ENCODE data around the gene TRPV6.

Gene TRPV6

DNA sequence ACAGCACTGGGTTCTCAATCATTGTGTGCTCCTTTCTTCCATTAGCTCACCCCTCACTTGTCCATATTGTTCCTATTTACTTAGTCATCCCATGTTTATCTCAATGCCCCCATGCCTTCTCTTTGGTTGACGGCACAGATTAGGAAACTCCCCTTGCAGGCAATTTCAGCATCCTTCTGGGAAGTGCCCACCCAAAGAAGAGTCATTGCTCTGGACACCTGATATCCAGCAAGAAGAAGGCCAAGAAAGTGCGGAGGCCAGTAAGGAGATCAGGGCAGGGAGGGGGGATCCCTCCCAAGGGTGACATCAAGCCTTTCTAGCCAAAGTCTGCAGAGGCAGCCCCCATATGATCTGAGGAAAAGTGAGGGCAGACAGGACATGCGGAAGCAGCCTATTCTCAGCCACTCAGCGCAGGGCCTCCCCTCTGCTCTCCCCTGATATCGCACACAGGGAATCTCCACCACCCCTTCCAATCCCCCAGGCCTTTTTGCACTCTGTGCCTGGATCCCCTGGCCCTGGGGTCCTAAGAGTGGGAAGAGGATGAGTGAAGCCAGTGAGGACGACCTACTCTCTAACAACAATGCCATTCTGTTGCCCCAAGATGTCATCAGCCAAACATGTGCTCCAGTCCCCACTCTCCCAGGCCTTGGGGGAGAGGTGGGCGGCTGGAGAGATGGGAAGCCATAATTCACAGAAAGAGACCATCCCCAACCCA lies 1.8 kb downstream of the TRPV6 start:
- no peak for DNase-seq (ENCODE audit: low read depth in 3 of 3)

- DNase-seq (ENCODE audit: low read depth in 3 of 3), result no peak
Observed at GRCh38 chr7:142883145-142883544, 2.4 kb downstream of the TRPV6 start.

GRCh38 chr7:142882338-142882678 lies 3.2 kb downstream of the TRPV6 start:
- no peak for DNase-seq (ENCODE audit: low read depth in 3 of 3)

GRCh38 chr7:142881586-142882337 lies 3.8 kb downstream of the TRPV6 start:
- DNase-seq (ENCODE audit: low read depth in 3 of 3), result no peak

- DNase-seq (ENCODE audit: low read depth in 3 of 3), result peak in 1 of 3 experiments; percentile 17
Observed at GRCh38 chr7:142880876-142881505, 4.6 kb downstream of the TRPV6 start.

DNA sequence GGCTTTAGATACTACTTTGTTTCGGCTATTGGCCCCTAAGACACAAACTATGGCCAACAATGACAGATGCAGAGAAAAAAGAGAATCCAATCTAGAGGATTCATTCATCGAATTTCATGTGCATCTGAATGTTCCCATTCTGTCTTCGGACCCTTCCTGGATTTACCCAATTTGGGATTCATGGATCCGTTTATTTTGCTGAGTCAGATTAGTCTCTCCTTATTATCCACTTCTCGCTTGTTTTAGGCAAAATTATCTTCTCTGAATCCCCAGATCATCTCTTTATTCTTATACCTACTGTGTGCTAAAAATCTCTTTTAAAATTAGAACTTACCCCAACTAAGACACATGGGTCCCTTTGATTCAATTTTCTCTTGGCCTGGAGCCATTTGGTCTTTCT lies 6.5 kb downstream of the TRPV6 start:
- DNase-seq (ENCODE audit: low read depth in 3 of 3), result no peak

DNA sequence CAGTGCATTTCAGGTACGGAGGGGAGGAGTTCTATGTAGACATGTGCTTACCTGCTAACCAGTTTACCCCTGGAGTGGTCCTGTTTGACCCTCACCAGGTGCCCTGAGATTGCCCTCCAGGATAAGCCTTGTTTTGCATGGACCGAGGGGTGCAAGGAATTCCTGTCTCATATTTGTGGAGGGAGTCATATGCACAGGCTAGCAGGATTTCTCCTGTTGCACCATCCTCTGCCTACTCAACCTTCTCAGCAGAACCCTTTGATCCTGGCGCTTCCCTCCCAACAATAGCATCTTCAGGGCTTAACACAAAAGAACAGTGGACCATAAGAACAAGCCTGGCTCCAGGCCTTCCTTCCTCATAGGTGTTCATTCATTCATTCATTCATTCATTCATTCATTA lies 7.2 kb downstream of the TRPV6 start:
- DNase-seq (ENCODE audit: low read depth in 3 of 3), result no peak

DNA sequence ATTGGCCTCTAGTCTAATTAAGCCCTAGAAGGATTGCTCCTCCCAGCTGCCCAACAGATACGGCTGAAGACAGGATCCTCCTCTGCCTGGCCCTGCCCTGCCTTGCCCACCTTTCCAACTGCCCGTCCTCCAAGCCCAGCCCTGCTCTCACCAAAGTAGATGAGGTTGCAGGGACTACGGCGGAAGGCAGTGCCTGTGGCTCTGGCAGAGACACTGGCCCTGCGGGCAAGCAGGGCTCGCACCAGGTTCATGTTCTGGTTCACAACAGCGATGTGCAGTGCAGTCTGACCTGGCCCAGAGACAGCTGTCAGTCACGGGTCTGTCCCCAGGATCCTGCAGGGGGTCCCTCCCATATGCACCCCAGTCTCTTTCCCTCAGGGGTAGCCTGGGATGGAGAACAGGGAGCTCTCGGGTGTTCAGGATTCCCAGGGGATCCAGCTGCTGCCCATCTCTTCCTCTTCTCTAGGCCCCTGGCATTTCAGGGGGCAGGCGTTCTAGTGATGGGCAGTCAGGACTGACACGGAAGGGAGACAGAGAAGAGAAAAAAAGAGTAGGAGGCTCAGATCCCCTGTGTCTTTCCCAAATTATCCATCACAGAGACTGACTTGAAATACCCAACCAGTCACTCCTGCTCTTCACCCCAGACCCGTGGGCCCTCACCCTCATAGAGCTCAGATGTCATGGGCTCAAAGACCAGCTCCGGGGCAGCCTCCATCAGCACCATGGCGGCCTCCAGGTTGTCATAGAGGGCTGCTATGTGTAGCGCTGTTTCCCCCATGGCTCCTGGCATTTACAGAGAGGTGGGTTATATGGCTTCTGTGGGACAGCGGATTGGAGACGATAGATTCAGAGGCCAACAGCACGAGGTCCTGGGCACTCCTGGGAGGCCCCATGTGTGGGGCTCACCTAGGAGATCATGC lies 8.3 kb downstream of the TRPV6 start:
- no peak for DNase-seq (ENCODE audit: low read depth in 3 of 3)

GRCh38 chr7:142876236-142876960 lies 9.1 kb downstream of the TRPV6 start:
- no peak for DNase-seq (ENCODE audit: low read depth in 3 of 3)

DNA sequence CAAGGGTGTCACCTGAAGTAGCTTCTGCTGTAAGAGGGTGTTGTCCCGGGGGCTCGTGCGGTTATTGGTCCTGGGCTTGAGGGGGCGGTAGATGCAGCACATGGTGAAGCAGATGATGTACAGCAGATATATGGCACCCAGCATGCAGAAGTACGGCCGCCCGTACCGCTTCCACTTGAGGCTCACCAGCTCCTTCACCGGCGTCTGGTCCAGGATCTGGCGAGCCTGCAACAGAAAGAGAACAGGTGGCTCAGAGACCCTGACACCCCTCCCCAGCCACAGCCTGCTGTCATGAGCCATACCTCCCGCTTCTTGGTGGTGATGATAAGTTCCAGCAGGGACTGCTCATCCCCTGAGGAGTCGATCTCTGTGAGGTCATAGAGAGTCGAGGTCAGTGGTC lies 10.1 kb downstream of the TRPV6 start:
- DNase-seq (ENCODE audit: low read depth in 3 of 3), result no peak

DNA sequence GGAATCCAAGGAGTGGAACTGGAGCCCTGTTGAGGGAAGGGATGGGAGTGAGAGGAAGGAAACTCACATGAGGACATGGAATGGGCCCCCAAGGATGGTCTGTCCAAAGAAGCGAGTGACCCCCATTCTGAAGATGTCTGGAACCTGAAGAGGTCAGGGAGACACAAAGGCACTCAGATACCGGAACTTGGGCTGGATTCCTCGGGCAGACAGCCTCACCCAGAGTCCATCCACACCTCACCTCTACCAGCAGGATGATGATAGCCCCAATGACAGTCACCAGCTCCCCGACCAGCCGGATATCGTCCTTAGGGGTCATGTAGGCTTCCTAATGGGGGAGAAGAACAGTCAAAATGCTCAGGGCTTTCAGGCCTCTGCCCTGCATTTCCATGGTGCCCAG lies 10.7 kb downstream of the TRPV6 start:
- DNase-seq (ENCODE audit: low read depth in 3 of 3), result no peak

DNA sequence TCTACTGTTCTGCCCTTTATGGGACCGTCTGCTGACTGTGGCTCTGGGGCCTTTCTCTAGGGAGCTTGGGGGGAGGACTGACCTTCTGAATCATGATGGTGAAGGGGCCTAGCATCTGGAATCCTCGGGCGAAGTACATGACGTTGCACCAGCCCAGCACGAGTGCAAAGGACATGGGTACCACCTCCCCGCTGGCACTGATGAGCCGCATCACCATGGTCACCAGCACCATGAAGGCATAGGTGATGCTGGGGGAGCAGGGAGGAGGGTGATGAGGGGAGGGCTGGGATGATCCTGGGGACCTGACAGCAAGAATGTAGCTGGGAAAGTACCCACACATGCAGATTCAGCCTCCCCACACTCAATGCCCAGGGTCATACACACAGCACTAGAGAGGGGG lies 11.1 kb downstream of the TRPV6 start:
- DNase-seq (ENCODE audit: low read depth in 3 of 3), result no peak

GRCh38 chr7:142873871-142874270 lies 11.7 kb downstream of the TRPV6 start:
- no peak for DNase-seq (ENCODE audit: low read depth in 3 of 3)

DNA sequence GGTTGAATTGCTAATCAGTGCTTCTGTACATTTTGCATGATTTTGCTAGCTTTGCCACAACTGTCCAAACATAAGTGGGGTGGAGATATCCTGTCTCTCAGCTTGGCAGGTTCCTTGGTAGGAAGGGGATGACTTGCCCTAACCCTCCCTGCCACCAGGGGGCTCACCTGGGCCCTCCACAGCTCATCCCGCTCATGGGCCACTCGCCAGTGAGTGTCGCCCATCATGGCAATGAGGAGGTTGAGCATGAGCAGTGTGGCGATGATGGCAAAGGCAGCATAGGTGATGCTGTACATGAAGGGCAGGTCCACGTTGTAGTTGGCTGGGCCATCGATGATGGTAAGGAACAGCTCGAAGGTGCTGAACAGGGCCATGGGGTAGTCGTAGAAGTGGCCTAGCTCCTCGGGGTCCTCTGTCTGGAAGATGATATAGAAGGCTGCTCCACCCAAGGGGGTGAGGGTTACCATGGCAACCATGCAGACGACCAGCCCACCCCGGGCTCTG lies 12.2 kb downstream of the TRPV6 start:
- no peak for DNase-seq (ENCODE audit: low read depth in 3 of 3)

- DNase-seq (ENCODE audit: low read depth in 3 of 3), result no peak
Observed at GRCh38 chr7:142872106-142872675, 13.4 kb downstream of the TRPV6 start.

- no peak for DNase-seq (ENCODE audit: low read depth in 3 of 3)
Observed at GRCh38 chr7:142871260-142872105, 14.1 kb downstream of the TRPV6 start.

DNA sequence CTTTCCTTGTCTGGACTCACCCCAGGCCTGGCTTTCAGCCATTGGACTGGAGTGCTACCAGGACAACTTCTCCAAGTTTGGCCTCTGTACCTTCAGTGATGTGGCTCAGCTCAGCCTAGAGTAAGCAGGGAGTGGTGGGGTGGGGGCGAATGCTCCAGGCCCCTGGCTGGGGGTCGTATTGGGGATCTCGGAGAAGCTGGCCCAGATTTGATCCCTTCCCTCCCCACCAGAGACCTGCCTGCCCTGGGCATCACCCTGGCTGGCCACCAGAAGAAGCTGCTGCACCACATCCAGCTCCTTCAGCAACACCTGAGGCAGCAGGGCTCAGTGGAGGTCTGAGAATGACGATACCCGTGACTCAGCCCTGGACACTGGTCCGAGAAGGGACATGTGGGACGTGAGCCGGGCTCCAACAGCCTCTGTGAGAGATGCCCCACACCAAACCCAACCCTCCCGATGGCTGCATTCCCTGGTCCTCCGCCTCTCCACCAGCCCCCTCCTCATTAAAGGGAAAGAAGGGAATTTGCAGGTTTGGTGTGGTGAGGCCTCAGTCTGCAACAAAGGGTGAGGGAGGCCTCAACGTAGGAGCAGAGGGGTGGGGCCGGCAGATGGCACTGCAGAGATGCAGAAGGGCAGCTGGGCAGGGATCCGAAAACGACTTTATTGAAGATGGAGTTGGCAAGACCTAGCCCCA lies 14.8 kb downstream of the TRPV6 start:
- no peak for DNase-seq (ENCODE audit: low read depth in 3 of 3)

DNA sequence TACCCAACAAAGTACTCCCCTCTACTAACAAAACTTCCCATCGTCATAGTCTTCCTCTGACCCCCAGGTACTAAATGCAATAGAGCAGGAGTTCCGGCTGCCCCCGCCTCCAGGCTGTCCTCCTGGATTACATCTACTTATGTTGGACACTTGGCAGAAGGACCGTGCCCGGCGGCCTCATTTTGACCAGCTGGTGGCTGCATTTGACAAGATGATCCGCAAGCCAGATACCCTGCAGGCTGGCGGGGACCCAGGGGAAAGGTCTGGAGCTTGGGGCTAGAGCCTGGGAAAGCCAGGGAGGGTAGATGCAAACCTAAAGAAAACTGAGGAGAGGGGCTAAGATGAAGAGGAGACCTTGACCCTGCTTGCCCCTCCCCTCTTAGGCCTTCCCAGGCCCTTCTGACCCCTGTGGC lies 15.4 kb downstream of the TRPV6 start:
- no peak for DNase-seq (ENCODE audit: low read depth in 3 of 3)

- no peak for DNase-seq (ENCODE audit: low read depth in 3 of 3)
Observed at GRCh38 chr7:142869434-142869833, 16.1 kb downstream of the TRPV6 start.
